IMR-90 (cell line): ENCODE measurements around the gene JMY. TPM values are rescaled to one million over a fixed set of nuclear protein-coding genes. Genes with fewer than 3 reads are reported as not detected.

ENCODE experiments used
- ATAC-seq: fragments of 200-7000 bp; cut with Tn5 transposase; 2 replicates; pipeline ENCODE4 v1.9.1; 2020; ENCODE audit warnings: low read depth, mild to moderate bottlenecking, moderate library complexity
- BruUV-seq: library from RNA; stranded (reverse); fragments of 400-500 nt; replicated peaks from 2 replicates; lab custom pipeline; 2021; lab: Mats Ljungman, UMichigan
- CTCF ChIA-PET: fragments of 300-600 bp; formaldehyde crosslinking; extraction: SDS; loops from one replicate; lab custom pipeline; 2021; ENCODE audit warnings: antibody characterized with exemption; lab: Yijun Ruan, JAX
- POLR2A ChIA-PET: fragments of 300-600 bp; sonication (Branson Sonifier 250); formaldehyde crosslinking; loops from one replicate; lab custom pipeline; 2022; ENCODE audit warnings: antibody characterized with exemption; ENCODE audit not compliant: unreplicated experiment; lab: Charles Lee
- DNase-seq: peaks from one replicate; pipeline ENCODE4 v3.0.0; 2013
- H2AFZ ChIP-seq: replicated peaks from 2 replicates; pipeline ENCODE3; 2013; ENCODE audit warnings: low read length, mild to moderate bottlenecking; ENCODE audit not compliant: poor library complexity
- H2AK5ac ChIP-seq: 2 replicates; pipeline ENCODE4 v1.6.1; 2013; ENCODE audit warnings: low read depth, low read length, inconsistent platforms
- H2AK9ac ChIP-seq: replicated peaks from 2 replicates; pipeline ENCODE3; 2013; ENCODE audit warnings: mild to moderate bottlenecking, low read depth, low read length, moderate library complexity; ENCODE audit not compliant: poor library complexity
- H2BK120ac ChIP-seq: 2 replicates; pipeline ENCODE4 v1.6.1; 2013; ENCODE audit warnings: low read depth, low read length, inconsistent platforms
- H2BK15ac ChIP-seq: 3 replicates; pipeline ENCODE4 v1.6.1; 2013; ENCODE audit warnings: low read depth, low read length, inconsistent platforms
- H2BK20ac ChIP-seq: 2 replicates; pipeline ENCODE4 v1.6.1; 2013; ENCODE audit warnings: low read depth, mild to moderate bottlenecking, inconsistent platforms, low read length, moderate library complexity
- H2BK5ac ChIP-seq: 2 replicates; pipeline ENCODE4 v1.6.1; 2013; ENCODE audit warnings: mild to moderate bottlenecking, low read depth, low read length, inconsistent platforms; ENCODE audit not compliant: poor library complexity, severe bottlenecking
- H3K14ac ChIP-seq: replicated peaks from 2 replicates; pipeline ENCODE4 v1.6.1; 2013; ENCODE audit warnings: low read depth, low read length, inconsistent platforms
- H3K18ac ChIP-seq: 2 replicates; pipeline ENCODE4 v1.6.1; 2013; ENCODE audit warnings: low read depth, low read length, control low read depth
- H3K23ac ChIP-seq: 2 replicates; pipeline ENCODE4 v1.6.1; 2013; ENCODE audit warnings: low read depth, low read length, inconsistent platforms
- H3K27ac ChIP-seq: 2 replicates; pipeline ENCODE4 v1.5.1; 2013; ENCODE audit warnings: mild to moderate bottlenecking, control low read depth, low read length; ENCODE audit not compliant: insufficient read depth
- H3K27me3 ChIP-seq: 2 replicates; pipeline ENCODE4 v1.6.1; 2013; ENCODE audit warnings: low read length; ENCODE audit not compliant: control insufficient read depth, insufficient read depth
- H3K36me3 ChIP-seq: 2 replicates; pipeline ENCODE4 v1.6.1; 2013; ENCODE audit warnings: low read length, mixed read lengths; ENCODE audit not compliant: control insufficient read depth, insufficient read depth
- H3K4ac ChIP-seq: 2 replicates; pipeline ENCODE4 v1.6.1; 2013; ENCODE audit warnings: low read depth, low read length, inconsistent platforms
- H3K4me1 ChIP-seq: 2 replicates; pipeline ENCODE4 v1.6.1; 2013; ENCODE audit warnings: low read length, mixed read lengths; ENCODE audit not compliant: control insufficient read depth, insufficient read depth
- H3K4me2 ChIP-seq: 2 replicates; pipeline ENCODE4 v1.6.1; 2013; ENCODE audit warnings: low read depth, mild to moderate bottlenecking, control low read depth, low read length, moderate library complexity
- H3K4me3 ChIP-seq: 2 replicates; pipeline ENCODE4 v1.5.1; 2013; ENCODE audit warnings: low read depth, mild to moderate bottlenecking, control low read depth, low read length, moderate library complexity; ENCODE audit not compliant: insufficient read depth
- H3K56ac ChIP-seq: 2 replicates; pipeline ENCODE4 v1.6.1; 2013; ENCODE audit warnings: low read length, inconsistent platforms; ENCODE audit not compliant: insufficient read depth; ENCODE audit errors: extremely low read depth
- H3K79me1 ChIP-seq, 2 experiments: 2 replicates each; pipeline ENCODE4 v1.6.1; 2013; ENCODE audit warnings: low read length in 2 of 2, inconsistent platforms in 1 of 2, low read depth in 1 of 2
- H3K9ac ChIP-seq: 2 replicates; pipeline ENCODE4 v1.6.1; 2013; ENCODE audit warnings: low read depth, low read length, control low read depth
- H3K9me1 ChIP-seq: 2 replicates; pipeline ENCODE4 v1.6.1; 2013; ENCODE audit warnings: low read length, inconsistent platforms; ENCODE audit not compliant: insufficient read depth
- H3K9me3 ChIP-seq: 2 replicates; pipeline ENCODE4 v1.6.1; 2013; ENCODE audit warnings: low read length; ENCODE audit not compliant: control insufficient read depth, insufficient read depth
- H4K20me1 ChIP-seq: 2 replicates; pipeline ENCODE4 v1.6.1; 2013; ENCODE audit warnings: low read length, inconsistent platforms; ENCODE audit not compliant: insufficient read depth
- H4K5ac ChIP-seq: 2 replicates; pipeline ENCODE4 v1.6.1; 2013; ENCODE audit warnings: mild to moderate bottlenecking, low read depth, low read length, control low read depth
- H4K8ac ChIP-seq, 2 experiments: 2 replicates each; pipeline ENCODE4 v1.6.1; 2013; ENCODE audit warnings: low read depth in 2 of 2, low read length in 2 of 2, control low read depth in 1 of 2, inconsistent platforms in 1 of 2
- H4K91ac ChIP-seq: 2 replicates; pipeline ENCODE4 v1.6.1; 2013; ENCODE audit warnings: low read depth, low read length, inconsistent platforms; ENCODE audit not compliant: insufficient read depth
- CEBPB ChIP-seq: IDR thresholded peaks from 2 replicates; pipeline ENCODE4 v1.6.1; 2012; ENCODE audit warnings: low read depth, low read length, improper control_type of control experiment
- CHD1 ChIP-seq: IDR thresholded peaks from 2 replicates; pipeline ENCODE4 v1.6.1; 2012; ENCODE audit warnings: low read depth, low read length, improper control_type of control experiment
- MAFK ChIP-seq: IDR thresholded peaks from 2 replicates; pipeline ENCODE4 v1.6.1; 2012; ENCODE audit warnings: low read depth, low read length, improper control_type of control experiment
- WGBS, 2 experiments: methylation state at CpG; one replicate each; pipeline versions ENCODE4 v1.1.5 to v1.1.7; 2013; ENCODE audit warnings: missing lambda C conversion rate in 2 of 2; ENCODE audit not compliant: insufficient read length in 1 of 2; ENCODE audit errors: extremely low coverage in 2 of 2; 5-methylcytosine and 5-hydroxymethylcytosine counted together
- dilution Hi-C: fragments of 300-500 bp; cut with HindIII; formaldehyde crosslinking; loops from one replicate; pipeline ENCODE4 v1.14.3; 2018; ENCODE audit warnings: low sequenced_read_pairs; ENCODE audit not compliant: unreplicated experiment
- in situ Hi-C: fragments of 300-500 bp; cut with MboI; formaldehyde crosslinking; loops from 3 replicates; pipeline ENCODE4 v1.14.3; 2019; ENCODE audit warnings: low sequenced_read_pairs, inconsistent platforms, mixed read lengths
- intact Hi-C: fragments of 100-400 bp; cut with micrococcal nuclease; formaldehyde crosslinking; loops from 2 replicates; pipeline ENCODE4 v1.10.0; 2022
- polyA plus RNA-seq, 3 experiments: library from polyadenylated mRNA; depleted of rRNA; stranded (reverse); fragments of >200 nt; gene quantifications; 2 replicates each; pipeline ENCODE4 v1.2.3, GENCODE V29; 2012; ENCODE audit warnings: low replicate concordance in 1 of 3
- total RNA-seq: library from RNA; depleted of rRNA; stranded (reverse); fragments of >200 nt; gene quantifications from 2 replicates; pipeline ENCODE4 v1.2.3, GENCODE V29; 2012
- TF ChIP-seq, protein P1 (sequence below): fragments of 150-350 bp; IDR thresholded peaks from 2 replicates; pipeline ENCODE4 v1.6.1; 2016; ENCODE audit warnings: low read depth, mild to moderate bottlenecking, low read length, moderate library complexity, borderline replicate concordance

The JMY gene
- total and polyA plus RNA-seq, 2 of the 4 experiments (the other 2 are of a cell fraction) = 1.7 to 3.2 TPM

DNA sequence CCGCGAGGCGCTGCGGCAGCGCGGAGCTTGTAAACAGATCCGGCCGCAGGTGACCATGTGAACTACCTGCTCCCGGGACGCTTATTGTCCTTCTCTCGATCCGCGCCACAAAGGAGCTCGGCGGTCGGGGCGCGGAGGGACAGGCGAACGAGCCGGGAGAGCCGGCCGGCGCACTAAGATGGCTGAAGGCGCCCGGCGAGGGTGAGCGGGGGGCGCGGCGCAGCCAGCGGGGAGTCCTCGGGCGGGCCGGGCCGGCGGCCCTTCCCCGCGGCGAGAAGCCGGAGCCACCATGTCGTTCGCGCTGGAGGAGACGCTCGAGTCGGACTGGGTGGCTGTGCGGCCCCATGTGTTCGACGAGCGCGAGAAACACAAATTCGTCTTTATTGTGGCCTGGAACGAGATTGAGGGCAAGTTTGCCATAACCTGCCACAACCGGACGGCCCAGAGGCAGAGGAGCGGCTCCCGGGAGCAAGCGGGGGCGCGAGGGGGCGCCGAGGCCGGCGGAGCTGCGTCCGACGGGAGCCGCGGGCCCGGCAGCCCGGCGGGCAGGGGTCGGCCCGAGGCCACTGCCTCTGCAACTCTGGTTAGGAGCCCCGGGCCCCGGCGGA is 535 bp downstream of the JMY start:
- H3K56ac ChIP-seq = no peak overlapping the region
- dilution Hi-C loops (no loop called here), in situ Hi-C loops (no loop called here), intact Hi-C loops (loop anchor here (2.0 to 10.0 kb wide), 6 partner anchors 81 to 1462 kb away; partner anchors contain the start of gene TBCA)
- H2AK5ac ChIP-seq = no peak overlapping the region
- no peak overlapping the region for H2BK20ac ChIP-seq
- no peak overlapping the region; the same call in 1 of the 2 replicates for H3K18ac ChIP-seq
- DNase-seq (peak; percentile 20), ATAC-seq (peak; percentile 45)
- no peak overlapping the region for H4K5ac ChIP-seq
- H3K9me1 ChIP-seq = no peaks in the 10 kb centered on the region
- no peaks in the 10 kb centered on the region for H3K36me3 ChIP-seq
- peak overlapping the region; percentile 88 for H3K4me2 ChIP-seq
- H3K9me3 ChIP-seq = no peaks in the 10 kb centered on the region
- no TSS peak for BruUV-seq
- H3K27me3 ChIP-seq = no peaks in the 10 kb centered on the region
- peak overlapping the region; percentile 89 for H2AK9ac ChIP-seq
- peak overlapping the region; percentile 66; the same call in 1 of the 2 replicates for H3K14ac ChIP-seq
- H3K27ac ChIP-seq = peak overlapping the region; percentile 51
- H2BK15ac ChIP-seq = no peak overlapping the region; the same call in 2 of the 3 replicates
- peak overlapping the region; percentile 76 for H3K4me3 ChIP-seq
- H2BK120ac ChIP-seq = no peak overlapping the region
- no peak overlapping the region for H3K4ac ChIP-seq
- POLR2A ChIA-PET = interaction anchor here (0.5 kb wide), 1 partner anchor 591 kb away, joined by 5 read pairs; no protein-coding TSS in a partner anchor
- no peak overlapping the region for H4K91ac ChIP-seq
- peak overlapping the region; percentile 74 for H3K9ac ChIP-seq
- H4K8ac ChIP-seq = peak overlapping the region in 1 of 2 experiments; percentile 16; a peak in 1 of 4 replicates
- H3K23ac ChIP-seq = no peak overlapping the region
- H2BK5ac ChIP-seq = no peak overlapping the region
- peak overlapping the region; percentile 97 for H2AFZ ChIP-seq
- CTCF ChIA-PET = interaction anchor here (1.0 kb wide), 1 partner anchor 103 kb away, joined by 3 read pairs; no protein-coding TSS in a partner anchor
- no peak for TF ChIP-seq MAFK
- no peak for TF ChIP-seq CEBPB
- TF ChIP-seq CHD1 = no peak
- TF ChIP-seq, protein P1, sequence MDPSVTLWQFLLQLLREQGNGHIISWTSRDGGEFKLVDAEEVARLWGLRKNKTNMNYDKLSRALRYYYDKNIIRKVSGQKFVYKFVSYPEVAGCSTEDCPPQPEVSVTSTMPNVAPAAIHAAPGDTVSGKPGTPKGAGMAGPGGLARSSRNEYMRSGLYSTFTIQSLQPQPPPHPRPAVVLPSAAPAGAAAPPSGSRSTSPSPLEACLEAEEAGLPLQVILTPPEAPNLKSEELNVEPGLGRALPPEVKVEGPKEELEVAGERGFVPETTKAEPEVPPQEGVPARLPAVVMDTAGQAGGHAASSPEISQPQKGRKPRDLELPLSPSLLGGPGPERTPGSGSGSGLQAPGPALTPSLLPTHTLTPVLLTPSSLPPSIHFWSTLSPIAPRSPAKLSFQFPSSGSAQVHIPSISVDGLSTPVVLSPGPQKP = no peak
- peaks cover 1% of the 10 kb centered on the region; the same call in 1 of the 2 replicates for H3K4me1 ChIP-seq
- 1% methylated on average over 61 of the region's 78 CpGs; no CpG with 5 or more reads in 1 of the 2 experiments for WGBS, 2 experiments
- H4K20me1 ChIP-seq = peaks cover 11% of the 10 kb centered on the region
- peaks cover 0 to 11% of the 10 kb centered on the region in 2 experiments; a peak in 3 of 4 replicates for H3K79me1 ChIP-seq
